Tibial nerve (tissue), 4 donors: ENCODE results near the gene NDUFA6. TPM values are rescaled to one million over a fixed set of nuclear protein-coding genes. Genes with fewer than 3 reads are reported as not detected.
"Not testable (repeated sequence)": the region's sequence is repeated elsewhere in the genome, so short reads cannot be mapped to it uniquely, and the experiment has no call there.

Experiments
- DNase-seq, 2 donors: peaks; one replicate each; pipeline ENCODE4 v3.0.0-alpha.2; 2019; ENCODE audit warnings: low spot score in 2 of 2
- H3K27ac ChIP-seq, 4 donors: fragments of 200-600 bp; sonication (generic) in 3 of 4; one replicate each; pipeline ENCODE4 v1.5.1; 2017 to 2019; ENCODE audit warnings: mild to moderate bottlenecking in 1 of 4
- H3K27me3 ChIP-seq, 2 donors: fragments of 200-600 bp; sonication (generic) in 1 of 2; one replicate each; pipeline versions ENCODE4 v1.5.1 to v1.6.0; 2017 to 2019
- H3K36me3 ChIP-seq, 3 donors: fragments of 200-600 bp; sonication (generic); one replicate each; pipeline ENCODE4 v1.5.1; 2018 to 2019
- H3K4me1 ChIP-seq, 4 donors: fragments of 200-600 bp; sonication (generic) in 3 of 4; one replicate each; pipeline ENCODE4 v1.5.1; 2017 to 2019
- H3K4me3 ChIP-seq, 4 donors: fragments of 200-600 bp; sonication (generic) in 3 of 4; one replicate each; pipeline ENCODE4 v1.5.1; 2017 to 2019; ENCODE audit warnings: mild to moderate bottlenecking in 1 of 4, moderate library complexity in 1 of 4
- H3K9me3 ChIP-seq, 4 donors: fragments of 200-600 bp; sonication (generic) in 3 of 4; one replicate each; pipeline ENCODE4 v1.5.1; 2017 to 2019
- EP300 ChIP-seq, 2 donors: sonication (generic); formaldehyde crosslinking; IDR thresholded peaks; one replicate each; pipeline ENCODE4 v1.6.1; 2017; ENCODE audit warnings: antibody characterized with exemption in 2 of 2, mild to moderate bottlenecking in 1 of 2
- POLR2A ChIP-seq, 2 donors: fragments of 450-650 bp; IDR thresholded peaks; one replicate each; pipeline ENCODE4 v1.6.1; 2017; ENCODE audit warnings: antibody characterized with exemption in 2 of 2, mild to moderate bottlenecking in 2 of 2, moderate library complexity in 2 of 2
- WGBS, 2 donors: methylation state at CpG; one replicate each; pipeline ENCODE4 v1.1.5; 2018; 5-methylcytosine and 5-hydroxymethylcytosine counted together
- total RNA-seq, 4 donors: library from RNA; depleted of rRNA; stranded (reverse); fragments of >200 nt; gene quantifications; one replicate each; pipeline ENCODE4 v1.1.0, GENCODE V29; 2016
- TF ChIP-seq, protein P1 (sequence below), 5 experiments: fragments of 200-600 bp in 3 of 5; fragments of 450-650 bp in 2 of 5; sonication (generic) in 3 of 5; IDR thresholded peaks; one replicate each; pipeline ENCODE4 v1.5.1; 2016 to 2019; ENCODE audit warnings: antibody characterized with exemption in 5 of 5, mild to moderate bottlenecking in 3 of 5, moderate library complexity in 2 of 5

Gene NDUFA6
- total RNA-seq, 4 donors from 2014 or later = 28.2 to 54.6 (median 44.9) TPM

DNA sequence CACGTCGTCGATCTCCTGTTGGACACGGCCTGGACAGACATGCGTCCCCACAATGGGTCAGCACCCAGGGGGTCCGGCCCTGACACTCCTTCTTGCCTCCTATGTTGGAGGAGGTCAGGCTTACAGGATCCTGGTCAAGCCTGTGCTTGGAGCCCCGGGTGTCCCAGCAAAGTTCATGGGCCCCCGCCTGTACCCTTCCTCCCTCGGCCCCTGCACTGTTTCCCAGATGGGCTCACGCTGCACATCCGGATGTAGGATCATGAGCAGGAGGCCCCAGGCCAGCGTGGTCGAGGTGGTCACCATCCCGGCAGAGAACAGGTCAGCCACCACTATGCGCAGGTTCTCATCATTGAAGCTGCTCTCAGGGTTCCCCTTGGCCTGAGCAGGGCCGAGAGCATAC, 37.0 kb upstream of the NDUFA6 start:
- Histone ChIP-seq H3K4me3 (no peak overlapping the region), H3K27me3 (no peaks in the 10 kb centered on the region), H3K4me1 (no peaks in the 10 kb centered on the region), H3K9me3 (peaks cover 0 to 10% (median 0%) of the 10 kb centered on the region in 4 donors), H3K27ac (no peak overlapping the region), H3K36me3 (peaks cover 0 to 10% (median 0%) of the 10 kb centered on the region in 3 donors)
- DNase-seq = no peak
- TF ChIP-seq EP300 (IDR thresholded peaks at IDR 0.05) = no peak
- TF ChIP-seq POLR2A (IDR thresholded peaks at IDR 0.05) = no peak
- WGBS, 2 donors = 85 to 97% methylated on average over 5 to 13 of the region's 16 CpGs

DNA sequence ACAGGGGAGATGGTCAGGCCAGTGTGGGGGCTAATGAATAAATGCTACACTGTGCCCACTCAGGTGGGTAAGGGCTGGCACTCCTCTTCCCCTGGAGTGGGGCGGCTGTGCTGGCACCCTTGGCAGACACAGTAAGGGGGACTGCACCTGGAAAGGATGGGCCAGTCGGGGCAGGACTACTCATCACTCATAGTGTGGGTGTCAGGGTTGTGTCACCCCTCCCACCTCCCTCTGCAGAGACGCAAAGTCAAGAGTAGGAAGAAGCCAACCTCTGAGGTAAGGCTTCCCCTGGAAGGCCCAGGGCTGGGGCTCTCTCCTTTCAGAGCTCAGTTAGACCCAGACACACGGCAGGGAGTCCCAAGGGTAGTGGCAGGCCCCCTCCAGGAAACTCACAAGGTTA, 33.0 kb upstream of the NDUFA6 start:
- H3K27me3 ChIP-seq, H3K9me3 ChIP-seq, H3K36me3 ChIP-seq, DNase-seq, H3K27ac ChIP-seq, H3K4me1 ChIP-seq, H3K4me3 ChIP-seq: not testable (repeated sequence)
- WGBS, 2 donors = no CpG with 5 or more reads among the region's 4 CpGs

DNA sequence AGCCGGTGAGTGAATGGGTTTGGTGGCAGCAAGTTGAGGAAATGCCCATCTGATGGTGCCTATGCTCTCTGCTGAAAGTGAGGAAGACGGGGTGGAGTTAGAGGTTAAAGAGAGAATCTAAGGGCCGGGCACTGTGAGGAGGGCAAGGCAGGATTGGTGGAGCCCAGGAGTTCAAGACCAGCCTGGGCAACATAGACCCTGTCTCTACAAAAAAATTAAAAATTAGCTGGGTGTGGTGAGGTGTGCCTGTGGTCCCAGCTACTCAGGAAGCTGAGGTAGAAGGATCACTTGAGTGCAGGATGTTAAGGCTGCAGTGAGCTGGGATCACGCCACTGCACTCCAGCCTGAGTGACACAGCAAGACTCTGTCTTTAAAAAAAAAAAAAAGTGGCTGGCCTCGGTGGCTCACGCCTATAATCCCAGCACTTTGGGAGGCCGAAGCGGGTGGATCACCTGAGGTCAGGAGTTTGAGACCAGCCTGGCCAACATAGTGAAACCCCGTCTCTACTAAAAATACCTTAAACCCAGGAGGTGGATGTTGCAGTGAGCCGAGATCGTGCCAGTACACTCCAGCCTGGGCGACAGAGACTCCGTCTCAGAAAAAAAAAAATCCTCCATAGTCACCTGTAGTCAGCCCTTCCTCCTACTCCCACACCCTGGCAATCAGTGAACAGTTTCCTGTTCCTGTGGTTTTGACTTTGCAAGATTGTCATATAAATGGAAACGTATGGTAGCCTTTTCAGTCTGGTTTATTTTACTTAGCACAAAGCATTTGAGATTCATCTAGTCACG, 29.9 kb upstream of the NDUFA6 start:
- H3K27ac ChIP-seq, H3K4me3 ChIP-seq, H3K4me1 ChIP-seq, DNase-seq, H3K36me3 ChIP-seq, H3K27me3 ChIP-seq, H3K9me3 ChIP-seq: not testable (repeated sequence)
- WGBS, 2 donors = 77 to 81% methylated on average over 15 of the region's 15 CpGs

DNA sequence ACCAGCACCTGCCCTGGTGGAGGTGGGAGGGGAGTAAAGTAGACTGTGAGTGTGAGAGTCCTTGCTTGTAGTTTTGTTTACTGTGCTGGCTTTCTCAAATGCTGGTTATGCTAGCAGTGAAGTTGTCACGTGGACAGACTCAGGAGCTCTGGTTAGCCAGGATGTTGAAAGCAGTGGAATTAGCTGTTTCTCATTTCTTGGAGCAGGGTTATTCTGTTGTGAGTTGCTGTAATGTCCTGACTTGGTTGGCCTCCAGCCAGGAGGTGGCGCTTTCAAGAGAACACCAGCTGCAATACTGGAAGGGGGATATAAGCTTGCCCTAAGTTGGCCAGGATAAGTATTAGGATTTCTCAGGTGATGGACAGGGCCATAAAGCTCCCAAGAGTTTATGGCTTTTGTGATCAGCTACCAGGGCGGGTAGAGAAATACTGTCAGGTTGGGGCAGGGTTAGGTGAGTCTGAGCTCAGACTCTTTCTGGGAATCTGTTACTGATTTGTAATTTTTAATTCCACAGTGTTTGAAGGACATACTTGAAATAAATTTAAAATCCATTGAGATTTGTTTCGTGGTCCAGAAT, 26.4 kb upstream of the NDUFA6 start:
- no peak overlapping the region for H3K4me3 ChIP-seq
- peaks cover 0 to 17% (median 2%) of the 10 kb centered on the region in 4 donors for H3K9me3 ChIP-seq
- no peak overlapping the region for H3K27ac ChIP-seq
- 86 to 91% methylated on average over 4 of the region's 4 CpGs for WGBS, 2 donors
- H3K4me1 ChIP-seq = no peaks in the 10 kb centered on the region
- no peaks in the 10 kb centered on the region for H3K27me3 ChIP-seq
- no peak for DNase-seq
- peaks cover 0 to 8% (median 0%) of the 10 kb centered on the region in 3 donors for H3K36me3 ChIP-seq
- TF ChIP-seq, protein P1, sequence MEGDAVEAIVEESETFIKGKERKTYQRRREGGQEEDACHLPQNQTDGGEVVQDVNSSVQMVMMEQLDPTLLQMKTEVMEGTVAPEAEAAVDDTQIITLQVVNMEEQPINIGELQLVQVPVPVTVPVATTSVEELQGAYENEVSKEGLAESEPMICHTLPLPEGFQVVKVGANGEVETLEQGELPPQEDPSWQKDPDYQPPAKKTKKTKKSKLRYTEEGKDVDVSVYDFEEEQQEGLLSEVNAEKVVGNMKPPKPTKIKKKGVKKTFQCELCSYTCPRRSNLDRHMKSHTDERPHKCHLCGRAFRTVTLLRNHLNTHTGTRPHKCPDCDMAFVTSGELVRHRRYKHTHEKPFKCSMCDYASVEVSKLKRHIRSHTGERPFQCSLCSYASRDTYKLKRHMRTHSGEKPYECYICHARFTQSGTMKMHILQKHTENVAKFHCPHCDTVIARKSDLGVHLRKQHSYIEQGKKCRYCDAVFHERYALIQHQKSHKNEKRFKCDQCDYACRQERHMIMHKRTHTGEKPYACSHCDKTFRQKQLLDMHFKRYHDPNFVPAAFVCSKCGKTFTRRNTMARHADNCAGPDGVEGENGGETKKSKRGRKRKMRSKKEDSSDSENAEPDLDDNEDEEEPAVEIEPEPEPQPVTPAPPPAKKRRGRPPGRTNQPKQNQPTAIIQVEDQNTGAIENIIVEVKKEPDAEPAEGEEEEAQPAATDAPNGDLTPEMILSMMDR (IDR thresholded peaks at IDR 0.05) = no peak
- no peak for TF ChIP-seq EP300 (IDR thresholded peaks at IDR 0.05)
- no peak for TF ChIP-seq POLR2A (IDR thresholded peaks at IDR 0.05)

DNA sequence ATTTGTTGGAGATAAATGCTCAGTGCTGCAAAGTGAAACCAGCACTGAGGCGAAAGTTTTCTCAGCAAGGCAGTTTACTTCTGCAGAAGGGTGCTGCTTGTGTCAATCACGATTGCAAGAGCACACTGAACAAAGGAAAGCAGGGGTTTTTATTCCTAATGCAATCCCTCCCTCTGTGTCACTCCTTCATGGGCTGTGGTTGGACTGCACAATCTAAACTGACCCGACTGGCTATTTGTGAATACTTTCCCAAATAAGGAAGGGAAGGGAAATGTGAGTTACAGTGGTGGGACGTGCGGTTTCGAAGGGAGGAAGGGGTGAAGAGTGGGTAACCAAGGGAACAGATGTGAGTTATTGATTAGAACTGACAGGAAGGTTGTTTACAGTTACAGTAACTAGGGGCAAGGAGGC, 24.9 kb upstream of the NDUFA6 start:
- not testable (repeated sequence) for H3K27me3 ChIP-seq, H3K4me3 ChIP-seq, DNase-seq, H3K27ac ChIP-seq, H3K36me3 ChIP-seq, H3K4me1 ChIP-seq
- WGBS, 2 donors = 79 to 85% methylated on average over 6 of the region's 6 CpGs
- peaks cover 0 to 17% (median 2%) of the 10 kb centered on the region in 4 donors for H3K9me3 ChIP-seq

DNA sequence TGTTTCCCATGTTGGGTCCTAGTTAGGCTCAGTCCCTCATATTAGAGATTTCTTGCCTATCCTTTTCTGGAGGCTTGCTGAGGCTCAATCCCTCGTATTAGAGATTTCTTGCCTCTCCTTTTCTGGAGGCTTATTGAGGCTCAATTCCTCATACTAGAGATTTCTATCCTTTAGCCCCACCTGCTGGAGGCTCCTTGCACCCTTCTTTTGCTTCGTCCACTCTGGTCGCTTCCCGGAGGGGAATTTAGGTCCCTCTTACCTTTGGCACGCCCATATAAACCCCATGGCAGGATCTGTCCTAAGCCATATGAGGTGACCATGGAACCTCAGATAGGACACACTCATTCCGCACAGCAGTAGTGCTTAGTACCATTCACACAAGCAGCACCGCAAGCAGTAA, 24.1 kb upstream of the NDUFA6 start:
- Histone ChIP-seq H3K4me3 (no peak overlapping the region), H3K27me3 (no peaks in the 10 kb centered on the region), H3K27ac (no peak overlapping the region), H3K36me3 (peaks cover 0 to 8% (median 0%) of the 10 kb centered on the region in 3 donors), H3K9me3 (peaks cover 0 to 17% (median 2%) of the 10 kb centered on the region in 4 donors), H3K4me1 (no peaks in the 10 kb centered on the region)
- DNase-seq = no peak
- WGBS, 2 donors = 91% methylated on average over 7 of the region's 7 CpGs
- TF ChIP-seq POLR2A (IDR thresholded peaks at IDR 0.05) = no peak
- TF ChIP-seq, protein P1 (IDR thresholded peaks at IDR 0.05) = peak in 1 of 5 experiments; percentile 13

DNA sequence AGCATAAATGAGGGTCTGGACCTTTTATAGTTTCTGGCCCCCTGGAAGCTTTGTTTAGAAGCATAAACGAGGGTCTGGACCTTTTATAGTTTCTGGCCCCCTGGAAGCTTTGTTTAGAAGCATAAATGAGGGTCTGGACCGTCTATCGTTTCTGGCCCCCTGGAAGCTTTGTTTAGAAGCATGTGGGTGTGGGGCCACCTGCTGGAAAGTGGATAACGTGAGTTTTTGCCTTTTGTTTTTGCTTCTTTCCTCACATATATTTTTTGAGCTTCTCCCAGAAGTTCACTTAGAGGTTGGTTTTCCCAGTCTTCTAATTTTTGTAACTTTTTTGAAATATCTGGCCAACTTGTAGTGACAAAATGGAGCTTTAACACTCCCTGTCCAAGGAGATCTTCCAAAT, 22.2 kb upstream of the NDUFA6 start:
- not testable (repeated sequence) for H3K27ac ChIP-seq, H3K36me3 ChIP-seq, H3K4me3 ChIP-seq, H3K27me3 ChIP-seq, DNase-seq, H3K4me1 ChIP-seq
- 8 to 17% methylated on average over 4 of the region's 4 CpGs for WGBS, 2 donors
- H3K9me3 ChIP-seq = peaks cover 0 to 17% (median 2%) of the 10 kb centered on the region in 4 donors
